ENCODE measurements around the gene ARSD.
"Not testable (repeated sequence)": the region's sequence is repeated elsewhere in the genome, so short reads cannot be mapped to it uniquely, and the experiment has no call there.

Gene ARSD

GRCh38 chrX:2890536-2891460 lies 38.3 kb downstream of the ARSD start:
- DNase-seq (ENCODE audit: low spot score), result not testable (repeated sequence)

- not testable (repeated sequence) for DNase-seq (ENCODE audit: low spot score)
These were observed 39.2 kb downstream of the ARSD start for GRCh38 chrX:2889706-2890490.

GRCh38 chrX:2889045-2889605 lies 40.0 kb downstream of the ARSD start:
- DNase-seq (ENCODE audit: low spot score), result no peak

- no peak for DNase-seq (ENCODE audit: low spot score)
These were observed 40.8 kb downstream of the ARSD start for GRCh38 chrX:2888309-2888708.

GRCh38 chrX:2883770-2884169 lies 45.4 kb downstream of the ARSD start:
- DNase-seq (ENCODE audit: low spot score), result no peak

- no peak for DNase-seq (ENCODE audit: low spot score)
These were observed 49.5 kb downstream of the ARSD start for GRCh38 chrX:2879670-2880069.

- no peak for DNase-seq (ENCODE audit: low spot score)
These were observed 50.6 kb downstream of the ARSD start for GRCh38 chrX:2878563-2878962.

GRCh38 chrX:2875798-2876399 lies 53.2 kb downstream of the ARSD start:
- no peak for DNase-seq (ENCODE audit: low spot score)

- no peak for DNase-seq (ENCODE audit: low spot score)
These were observed 54.0 kb downstream of the ARSD start for GRCh38 chrX:2875136-2875481.

- DNase-seq (ENCODE audit: low spot score), result no peak
These were observed 54.7 kb downstream of the ARSD start for GRCh38 chrX:2874222-2875135.

GRCh38 chrX:2872671-2873277 lies 56.4 kb downstream of the ARSD start:
- no peak for DNase-seq (ENCODE audit: low spot score)

- no peak for DNase-seq (ENCODE audit: low spot score)
These were observed 57.3 kb downstream of the ARSD start for GRCh38 chrX:2871831-2872230.

GRCh38 chrX:2870650-2871049 lies 58.5 kb downstream of the ARSD start:
- no peak for DNase-seq (ENCODE audit: low spot score)

GRCh38 chrX:2867206-2867605 lies 61.9 kb downstream of the ARSD start:
- no peak for DNase-seq (ENCODE audit: low spot score)

- DNase-seq (ENCODE audit: low spot score), result no peak
These were observed 65.5 kb downstream of the ARSD start for GRCh38 chrX:2863646-2864045.

- no peak for DNase-seq (ENCODE audit: low spot score)
These were observed 66.7 kb downstream of the ARSD start for GRCh38 chrX:2862404-2862803.

- DNase-seq (ENCODE audit: low spot score), result no peak
These were observed 69.8 kb downstream of the ARSD start for GRCh38 chrX:2859197-2859797.

- no peak for DNase-seq (ENCODE audit: low spot score)
These were observed 71.6 kb downstream of the ARSD start for GRCh38 chrX:2857566-2857965.

- no peak for DNase-seq (ENCODE audit: low spot score)
These were observed 73.4 kb downstream of the ARSD start for GRCh38 chrX:2855761-2856160.

GRCh38 chrX:2854918-2855317 lies 74.2 kb downstream of the ARSD start:
- no peak for DNase-seq (ENCODE audit: low spot score)
